Activated gamma-delta T cell treated with Interleukin-2 at 50 U/mL for 16 hours (primary cell): ENCODE data around the gene MAPK7.

Experiments
- DNase-seq: peaks from one replicate; pipeline ENCODE4 v3.0.0-alpha.2; 2020

The MAPK7 gene

DNA sequence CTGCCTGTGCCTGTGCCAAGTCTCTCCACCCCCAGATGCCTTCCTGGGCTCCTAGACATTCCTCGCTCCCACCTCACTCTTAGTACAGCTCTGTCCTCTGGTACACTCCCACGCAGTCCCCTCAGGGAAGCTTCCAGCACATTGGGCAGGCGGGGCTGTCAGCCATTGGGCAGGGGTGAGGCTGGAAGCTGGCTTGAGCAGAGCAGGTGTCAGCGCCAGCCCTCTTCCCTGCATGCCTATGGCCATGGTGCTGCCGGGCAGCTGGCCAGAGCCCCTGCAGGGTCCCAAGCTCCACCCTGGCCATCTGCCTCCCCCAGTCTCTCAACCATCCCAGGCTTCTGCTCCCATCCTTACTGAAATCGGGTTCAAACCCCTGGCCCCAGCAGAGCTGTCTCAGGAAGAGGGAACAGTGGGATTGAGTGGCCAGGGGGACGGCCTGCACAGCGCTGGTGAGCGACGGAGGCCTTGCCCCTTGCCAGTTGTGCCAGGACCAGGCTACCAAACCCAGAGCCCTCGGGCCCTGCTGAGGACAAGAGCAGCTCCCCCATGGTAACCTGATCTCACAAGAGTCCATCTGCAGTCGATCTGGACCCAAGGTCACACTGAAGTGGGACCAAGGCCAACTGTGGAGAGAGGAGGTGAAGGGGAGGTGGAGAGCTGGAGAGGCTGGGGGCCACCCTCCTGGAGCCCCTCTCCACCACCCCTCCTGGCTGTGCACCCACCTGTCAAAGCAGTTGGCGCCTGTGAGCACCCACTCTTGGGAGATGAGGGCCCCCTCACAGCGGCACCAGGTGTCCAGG lies 13.4 kb upstream of the MAPK7 start:
- DNase-seq: no peak

DNA sequence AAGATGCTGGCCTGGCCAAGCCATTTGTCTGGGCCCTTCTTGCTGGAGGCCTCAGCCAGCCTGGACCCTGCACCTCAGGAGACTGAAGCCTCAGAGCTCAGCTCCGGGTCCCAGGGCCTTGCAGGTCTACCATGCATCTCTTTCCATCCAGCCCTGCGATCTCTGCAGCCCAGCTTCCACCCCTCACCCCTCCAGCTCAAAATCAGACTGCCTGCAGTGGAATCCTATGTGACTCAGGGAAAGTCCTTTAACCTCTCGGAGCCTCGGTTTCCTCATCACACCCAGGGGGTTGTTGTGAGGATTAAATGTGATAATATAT lies 12.8 kb upstream of the MAPK7 start:
- DNase-seq: no peak

DNA sequence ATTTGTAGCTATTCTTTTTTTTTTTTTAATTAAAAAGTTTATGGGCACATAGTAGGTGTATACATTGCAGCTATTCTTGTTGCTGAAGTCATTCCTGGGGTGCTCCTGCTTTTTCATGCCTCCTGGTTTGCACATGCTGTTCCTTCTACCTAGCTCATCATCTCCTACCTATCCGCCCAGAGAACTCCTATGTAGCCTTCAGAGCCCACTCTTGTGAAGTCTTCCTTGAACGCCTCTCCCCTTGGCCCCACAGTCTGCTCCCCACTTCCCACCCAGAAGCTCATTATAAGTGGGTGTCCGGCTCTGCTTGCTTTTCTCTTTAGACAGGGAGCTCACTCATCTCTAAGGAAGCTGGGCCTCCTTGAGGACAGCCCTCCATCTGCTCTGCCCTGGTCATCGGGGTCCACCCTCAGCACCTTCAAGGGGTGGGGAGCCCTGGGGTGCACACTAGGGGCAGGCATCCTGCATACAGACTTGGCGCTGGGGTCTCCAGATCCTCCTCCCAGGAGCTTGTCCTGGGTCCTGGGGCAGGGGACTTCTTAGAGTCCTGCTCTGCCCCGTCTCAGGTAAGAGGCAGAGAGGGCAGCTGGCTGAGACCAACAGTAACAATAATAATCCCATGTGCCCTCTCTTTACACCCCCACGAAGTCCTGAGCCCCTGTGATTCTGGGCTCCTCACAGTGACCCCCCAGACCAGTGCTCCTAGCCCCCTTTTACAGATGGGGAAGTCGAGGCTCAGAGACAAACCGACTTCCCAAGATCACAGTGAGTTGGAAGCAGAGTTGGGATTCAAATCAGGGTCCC lies 12.3 kb upstream of the MAPK7 start:
- DNase-seq: no peak

DNA sequence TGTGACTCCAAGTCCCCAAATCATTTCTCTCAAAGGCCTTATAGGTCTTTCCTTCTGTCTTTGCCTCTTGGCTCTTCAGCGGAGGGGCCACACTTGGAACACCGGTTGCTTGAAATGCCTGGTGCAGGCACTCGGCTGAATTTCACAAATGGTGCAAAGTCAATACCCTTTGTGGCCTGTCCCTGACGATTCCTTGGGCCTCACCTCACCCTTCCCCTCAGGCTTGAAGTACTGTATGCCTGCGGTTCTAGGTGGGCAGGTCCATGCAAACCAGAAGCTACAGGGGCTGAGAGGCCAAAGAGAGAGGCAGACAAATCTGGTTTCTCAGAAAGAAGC lies 11.7 kb upstream of the MAPK7 start:
- no peak for DNase-seq

DNA sequence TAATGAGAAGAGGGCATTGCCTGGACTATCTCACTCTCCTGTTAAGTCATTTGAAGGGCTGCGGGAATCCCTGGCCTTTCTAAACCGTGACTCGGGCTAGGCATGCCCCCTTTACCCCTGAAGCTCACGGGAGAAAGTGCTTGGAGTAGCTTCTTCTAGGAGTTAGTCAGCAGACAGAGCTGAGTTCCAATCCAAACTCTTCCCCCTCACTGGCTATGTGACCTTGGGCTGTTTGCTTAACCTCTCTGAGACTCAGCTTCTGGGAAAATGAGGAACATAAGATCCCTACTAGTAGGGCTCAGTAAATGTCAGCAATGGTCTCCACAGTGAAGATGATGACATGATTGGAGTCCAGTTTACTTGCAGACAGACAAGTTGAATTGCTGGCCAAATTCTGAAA lies 10.1 kb upstream of the MAPK7 start:
- DNase-seq: no peak

DNA sequence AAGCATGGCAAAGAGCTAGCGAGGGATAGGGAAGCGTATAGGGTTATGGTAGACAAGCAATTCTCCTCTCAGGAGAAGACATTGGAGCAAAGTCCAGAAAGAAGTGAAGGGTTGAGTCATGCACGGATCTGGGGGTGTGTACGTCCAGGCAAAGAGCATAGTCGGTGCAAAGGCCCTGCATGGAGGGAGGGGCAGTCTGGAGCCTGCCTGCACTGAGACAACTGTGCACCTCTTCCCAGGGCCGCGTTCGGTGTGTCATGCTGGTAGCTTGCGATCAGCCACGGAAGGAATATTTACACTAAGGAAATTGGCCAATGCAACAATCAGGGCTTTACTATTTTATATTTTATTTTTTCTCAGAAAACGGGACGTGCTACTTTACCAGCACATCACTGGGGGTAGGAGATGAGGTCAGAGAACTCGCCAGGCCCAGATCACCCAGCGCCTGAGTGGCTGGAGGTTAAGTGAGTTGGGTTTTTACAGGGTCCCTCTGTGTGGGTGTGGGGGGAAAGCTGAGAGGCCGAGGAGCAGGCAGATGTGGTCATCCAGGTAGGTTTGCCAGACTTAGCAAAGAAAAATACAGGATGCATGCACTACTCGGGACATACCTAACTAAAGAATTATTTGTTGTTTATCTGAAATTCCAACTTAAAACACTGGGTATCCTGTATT lies 9.1 kb upstream of the MAPK7 start:
- no peak for DNase-seq

DNA sequence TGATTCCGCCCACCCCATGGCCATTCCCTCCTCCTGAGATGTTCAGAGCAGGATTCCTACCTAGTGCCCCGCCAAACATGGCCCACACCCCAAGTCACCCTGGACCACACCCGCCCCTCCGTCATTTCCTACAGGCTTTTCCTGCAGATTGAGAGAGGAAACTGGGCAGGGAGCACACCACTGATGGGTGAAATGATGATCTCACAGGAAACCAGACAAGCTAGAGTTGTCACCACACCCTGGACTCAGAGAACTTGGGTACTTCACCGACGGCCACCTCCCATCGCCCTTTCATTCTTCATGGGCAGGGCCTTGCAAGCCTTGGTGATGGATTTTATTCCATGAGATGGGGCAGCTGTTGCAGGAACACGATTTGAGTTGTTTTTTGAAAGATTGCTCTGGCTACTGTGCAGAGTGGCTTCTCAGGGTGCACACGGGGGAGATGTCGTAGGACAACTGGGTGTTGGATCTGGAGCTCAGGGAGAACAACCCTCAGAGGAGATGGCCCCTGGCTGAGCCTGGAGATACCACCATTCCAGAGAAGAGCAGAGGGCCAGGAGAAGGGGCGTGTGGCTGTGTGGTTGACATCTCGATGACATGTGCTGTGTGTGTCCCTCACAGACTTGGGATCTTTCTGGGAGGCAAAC lies 8.3 kb upstream of the MAPK7 start:
- DNase-seq: no peak

DNA sequence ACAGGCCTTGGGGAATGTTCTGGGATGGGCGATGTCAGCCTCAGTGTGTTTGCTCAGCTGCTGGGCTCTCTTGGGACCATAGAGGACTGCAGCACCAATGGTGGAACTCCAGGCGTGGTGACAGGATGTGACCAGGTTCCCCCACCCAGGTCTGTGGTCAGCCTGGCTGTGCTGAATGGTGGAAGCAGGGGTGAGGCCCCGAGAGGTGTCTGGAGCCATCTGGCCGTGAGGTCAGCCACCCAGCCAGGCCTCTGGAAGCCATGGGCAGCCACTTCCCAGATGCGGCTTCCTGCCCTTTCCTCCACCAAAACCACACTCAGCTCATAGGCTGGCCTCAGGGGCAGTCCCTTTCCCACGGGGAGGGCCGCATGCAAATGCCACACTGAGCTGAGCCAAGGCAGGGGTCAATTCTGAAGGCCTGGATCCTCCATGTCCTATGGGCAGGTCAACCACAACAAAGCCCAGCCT lies 7.8 kb upstream of the MAPK7 start:
- DNase-seq: no peak

DNA sequence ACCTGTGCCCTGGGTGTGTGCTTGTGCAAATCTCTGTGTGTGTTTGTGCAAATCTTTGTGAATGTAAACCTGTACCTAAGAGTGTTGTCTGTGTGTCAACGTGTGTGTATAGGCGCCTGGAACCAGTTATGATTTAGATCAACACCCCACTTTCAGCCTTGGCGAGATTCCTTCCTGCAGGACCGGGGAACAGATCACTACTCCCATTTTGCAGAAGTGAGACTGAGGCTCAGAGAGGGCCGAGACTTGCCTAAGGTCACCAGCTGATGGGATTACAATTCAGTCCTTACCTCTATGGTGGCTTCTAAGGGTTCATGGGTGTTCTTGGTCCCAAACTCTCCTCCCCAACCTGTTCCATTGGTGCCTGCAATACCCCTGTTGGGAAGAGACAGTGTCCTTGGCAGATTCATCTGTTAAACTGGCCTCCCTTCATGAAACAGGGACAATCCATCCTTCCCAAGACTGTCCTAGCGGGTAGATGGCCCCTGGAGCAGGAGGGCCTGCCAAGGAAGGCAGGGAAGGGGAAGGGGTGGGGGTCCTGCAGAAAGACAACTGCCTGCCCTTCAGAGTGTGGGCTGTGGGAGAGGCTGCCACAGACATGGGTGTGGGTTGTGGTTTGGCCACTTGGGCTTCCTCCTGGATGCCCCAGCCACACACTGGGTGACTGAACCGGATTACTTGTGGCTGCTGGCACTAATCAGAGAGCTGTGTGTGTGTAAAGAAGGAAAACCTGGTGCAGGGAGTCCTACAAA lies 6.9 kb upstream of the MAPK7 start:
- DNase-seq: no peak

DNA sequence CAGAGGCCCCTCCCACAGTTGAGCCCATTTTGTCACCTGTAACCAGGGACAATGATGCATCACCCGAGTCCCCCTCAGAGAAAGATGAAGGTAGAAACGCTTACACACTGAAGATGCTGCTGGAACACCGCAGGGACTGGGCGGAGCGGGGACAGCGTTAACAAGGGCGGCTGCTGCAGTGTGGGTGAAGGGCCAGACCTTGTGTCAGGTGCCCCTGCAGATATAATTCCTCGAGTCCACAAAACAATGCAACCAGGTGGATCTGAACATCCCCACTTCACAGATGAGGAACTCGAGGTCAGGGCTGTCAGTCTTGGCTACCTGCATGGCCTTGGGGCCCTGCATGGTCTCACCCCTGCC lies 6.3 kb upstream of the MAPK7 start:
- DNase-seq: no peak

DNA sequence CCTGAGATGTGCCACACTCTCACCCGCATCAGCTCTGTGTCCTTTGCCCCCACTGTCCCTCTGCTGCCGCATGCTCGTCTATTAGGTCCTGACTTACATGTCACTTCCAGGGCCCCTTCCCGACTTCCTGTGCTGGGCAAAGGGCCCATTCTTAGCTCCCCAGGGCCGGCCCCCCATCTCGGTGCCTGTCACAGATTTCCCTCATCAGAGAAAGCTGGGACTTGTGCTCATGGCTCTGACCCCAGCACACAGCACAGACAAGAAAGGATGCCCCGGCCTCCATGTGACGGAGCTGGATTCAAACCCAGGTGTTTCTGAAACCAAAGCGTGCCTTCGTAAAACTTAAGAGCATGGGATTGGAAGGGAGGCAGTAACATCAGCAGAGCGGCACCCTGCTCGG lies 5.9 kb upstream of the MAPK7 start:
- DNase-seq: no peak

DNA sequence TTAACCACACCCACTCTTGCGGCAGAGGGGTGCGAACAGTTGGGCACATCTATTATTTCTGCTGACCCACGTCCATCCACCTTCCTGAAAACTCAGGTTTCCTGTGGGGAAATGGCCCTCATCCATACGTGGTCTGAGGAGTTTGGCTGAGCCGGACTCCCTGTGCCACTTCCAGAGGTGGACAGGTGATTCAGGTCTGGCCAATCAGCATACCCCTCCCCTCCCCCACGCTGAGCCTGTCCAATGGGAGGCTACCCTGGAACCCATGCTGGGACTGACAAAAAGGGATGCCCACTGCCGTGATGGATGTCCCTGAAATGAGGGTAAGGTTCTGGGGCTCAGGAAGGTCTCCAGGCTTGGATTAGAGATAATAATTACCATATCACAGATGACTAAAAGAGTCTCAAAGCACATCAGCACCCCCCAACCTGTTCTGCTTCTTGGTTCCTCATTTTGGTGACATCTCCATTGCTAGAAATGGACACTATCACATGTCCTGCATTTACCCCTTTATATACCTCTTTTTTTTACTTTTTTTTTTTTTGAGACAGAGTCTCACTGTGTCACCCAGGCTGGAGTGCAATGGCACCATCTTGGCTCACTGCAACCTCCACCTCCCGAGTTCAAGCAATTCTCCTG lies 5.3 kb upstream of the MAPK7 start:
- DNase-seq: no peak

DNA sequence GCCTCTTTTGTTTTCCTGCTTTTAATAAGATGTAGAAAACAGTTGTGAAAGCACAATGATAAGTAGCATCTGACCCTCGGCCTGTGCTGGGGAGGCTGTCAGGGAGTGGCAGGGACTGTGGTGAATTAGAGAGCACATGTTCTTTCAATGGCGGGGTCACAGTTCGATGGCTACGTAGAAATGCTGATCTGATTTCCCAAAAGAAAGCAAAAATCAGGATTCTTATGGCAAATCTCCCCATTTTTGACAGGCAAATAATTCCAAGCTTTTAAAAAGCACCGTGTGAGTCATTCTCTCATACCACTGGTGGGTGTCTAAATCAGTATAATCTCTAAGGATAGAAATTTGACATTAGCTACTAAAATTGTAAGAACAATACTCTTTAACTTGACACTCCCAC lies 4.2 kb upstream of the MAPK7 start:
- no peak for DNase-seq

DNA sequence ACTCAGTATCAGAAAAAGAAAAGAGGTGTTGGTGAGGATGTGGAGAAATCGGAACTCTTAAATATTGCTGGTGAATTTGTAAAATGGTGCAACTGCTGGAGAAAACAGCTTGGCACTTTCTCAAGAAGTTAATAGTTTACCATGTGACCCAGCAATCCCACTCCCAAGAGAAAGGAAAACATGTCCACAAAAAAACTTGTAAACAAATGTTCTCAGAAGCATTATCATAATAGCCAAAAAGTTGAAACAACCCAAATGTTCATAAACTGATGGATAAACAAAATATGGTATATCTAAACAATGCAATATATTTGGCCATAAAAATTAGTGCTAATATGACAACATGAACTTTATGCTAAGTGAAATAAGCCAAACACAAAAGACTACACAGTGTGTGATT lies 2.6 kb upstream of the MAPK7 start:
- DNase-seq: no peak

DNA sequence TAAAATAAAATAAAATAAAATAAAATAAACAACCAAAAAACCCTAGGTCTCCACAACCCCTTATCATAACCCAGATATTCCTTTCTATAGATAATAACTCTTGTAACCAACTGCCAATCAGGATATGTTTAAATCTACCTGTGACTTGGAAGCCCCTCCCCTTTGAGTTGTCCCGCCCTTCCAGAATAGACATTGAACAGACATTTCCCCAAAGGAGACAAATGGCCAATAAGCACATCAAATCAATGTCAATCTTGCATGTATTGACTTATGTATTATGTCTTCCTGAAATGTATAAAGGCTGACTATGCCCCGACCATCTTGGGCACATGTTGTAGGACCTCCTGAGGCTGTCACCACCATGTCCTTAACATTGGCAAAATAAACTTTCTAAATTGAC lies 1.5 kb upstream of the MAPK7 start:
- no peak for DNase-seq

DNA sequence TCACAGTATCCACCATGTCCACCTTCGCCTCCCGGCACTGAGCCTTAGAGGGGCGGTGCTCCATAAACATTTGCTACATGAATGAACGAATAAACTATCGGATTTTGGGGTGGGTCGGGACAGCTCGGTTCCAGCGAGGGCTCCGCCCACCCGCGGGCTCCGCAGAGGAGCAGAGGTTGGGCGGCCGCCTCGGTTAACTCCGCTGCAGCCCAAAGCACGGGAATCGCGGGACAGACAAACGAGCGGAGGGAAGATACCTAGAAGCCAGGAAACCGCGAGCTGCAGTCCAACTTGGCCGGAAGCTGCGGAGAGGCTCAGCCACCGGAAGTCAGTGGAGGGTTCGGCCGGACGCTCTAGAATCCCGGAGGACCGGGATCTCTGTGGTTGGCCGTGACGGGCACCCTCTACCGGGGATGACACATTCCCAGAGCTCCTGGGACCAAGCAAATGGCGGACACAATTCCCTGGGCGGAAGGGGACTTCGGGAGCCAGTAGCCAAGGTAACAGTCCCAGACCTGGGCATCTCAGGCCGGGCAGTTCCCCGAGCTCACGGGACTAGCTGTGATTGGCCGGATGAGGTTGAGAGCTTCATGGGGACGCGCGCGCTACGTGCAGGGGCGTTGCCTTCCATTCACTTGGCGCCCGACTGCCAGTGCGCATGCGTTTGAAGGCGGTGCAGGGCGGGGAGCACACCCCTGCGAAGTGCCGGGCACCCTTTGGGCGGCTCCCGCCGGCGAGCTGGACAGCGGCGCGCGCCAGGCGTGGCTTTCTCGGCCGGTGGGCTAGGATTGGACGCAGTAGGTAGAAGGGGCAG lies 489 bp upstream of the MAPK7 start:
- peak; percentile 93 for DNase-seq

DNA sequence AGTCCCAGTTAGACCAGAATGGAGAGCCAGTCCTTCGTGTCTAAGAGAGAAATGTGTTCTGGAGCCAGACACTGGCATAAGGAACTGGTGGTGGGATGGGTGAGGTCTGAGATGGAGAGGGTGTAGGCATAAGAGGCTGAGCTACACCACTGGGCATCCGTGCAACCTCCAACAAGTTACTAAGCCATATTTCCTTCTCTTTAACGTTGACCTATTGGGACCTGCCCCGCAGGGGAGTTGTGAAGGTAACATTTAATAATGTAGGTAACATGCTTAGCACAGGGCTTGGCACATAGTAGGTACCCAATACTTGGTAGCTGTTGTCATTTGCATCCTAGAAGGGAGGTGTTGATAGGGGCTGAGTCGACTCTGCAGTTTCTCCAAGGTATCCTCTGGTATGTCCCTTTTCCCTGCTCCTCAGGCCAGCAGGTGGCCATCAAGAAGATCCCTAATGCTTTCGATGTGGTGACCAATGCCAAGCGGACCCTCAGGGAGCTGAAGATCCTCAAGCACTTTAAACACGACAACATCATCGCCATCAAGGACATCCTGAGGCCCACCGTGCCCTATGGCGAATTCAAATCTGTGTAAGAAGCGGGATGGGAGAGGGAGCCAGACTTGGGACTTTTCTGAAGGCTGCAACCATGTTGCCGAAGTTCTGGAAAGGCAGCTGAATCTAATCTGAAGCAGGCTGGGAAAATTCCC lies 1.2 kb downstream of the MAPK7 start:
- DNase-seq: no peak

DNA sequence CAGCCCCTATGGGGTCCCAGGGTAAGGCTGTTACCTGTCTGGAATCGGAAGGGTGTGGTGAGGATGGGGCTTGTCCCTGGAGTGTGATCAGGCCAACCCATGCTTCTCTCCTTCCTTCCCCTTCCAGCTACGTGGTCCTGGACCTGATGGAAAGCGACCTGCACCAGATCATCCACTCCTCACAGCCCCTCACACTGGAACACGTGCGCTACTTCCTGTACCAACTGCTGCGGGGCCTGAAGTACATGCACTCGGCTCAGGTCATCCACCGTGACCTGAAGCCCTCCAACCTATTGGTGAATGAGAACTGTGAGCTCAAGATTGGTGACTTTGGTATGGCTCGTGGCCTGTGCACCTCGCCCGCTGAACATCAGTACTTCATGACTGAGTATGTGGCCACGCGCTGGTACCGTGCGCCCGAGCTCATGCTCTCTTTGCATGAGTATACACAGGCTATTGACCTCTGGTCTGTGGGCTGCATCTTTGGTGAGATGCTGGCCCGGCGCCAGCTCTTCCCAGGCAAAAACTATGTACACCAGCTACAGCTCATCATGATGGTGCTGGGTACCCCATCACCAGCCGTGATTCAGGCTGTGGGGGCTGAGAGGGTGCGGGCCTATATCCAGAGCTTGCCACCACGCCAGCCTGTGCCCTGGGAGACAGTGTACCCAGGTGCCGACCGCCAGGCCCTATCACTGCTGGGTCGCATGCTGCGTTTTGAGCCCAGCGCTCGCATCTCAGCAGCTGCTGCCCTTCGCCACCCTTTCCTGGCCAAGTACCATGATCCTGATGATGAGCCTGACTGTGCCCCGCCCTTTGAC lies 2.4 kb downstream of the MAPK7 start:
- DNase-seq: no peak

DNA sequence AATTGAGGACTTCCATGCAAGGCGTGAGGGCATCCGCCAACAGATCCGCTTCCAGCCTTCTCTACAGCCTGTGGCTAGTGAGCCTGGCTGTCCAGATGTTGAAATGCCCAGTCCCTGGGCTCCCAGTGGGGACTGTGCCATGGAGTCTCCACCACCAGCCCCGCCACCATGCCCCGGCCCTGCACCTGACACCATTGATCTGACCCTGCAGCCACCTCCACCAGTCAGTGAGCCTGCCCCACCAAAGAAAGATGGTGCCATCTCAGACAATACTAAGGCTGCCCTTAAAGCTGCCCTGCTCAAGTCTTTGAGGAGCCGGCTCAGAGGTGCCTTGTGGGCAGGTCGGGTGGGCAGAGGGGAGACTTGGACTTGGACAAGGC lies 3.1 kb downstream of the MAPK7 start:
- DNase-seq: no peak
